ENCODE results near the gene SPC25.

SPC25 gene

DNA sequence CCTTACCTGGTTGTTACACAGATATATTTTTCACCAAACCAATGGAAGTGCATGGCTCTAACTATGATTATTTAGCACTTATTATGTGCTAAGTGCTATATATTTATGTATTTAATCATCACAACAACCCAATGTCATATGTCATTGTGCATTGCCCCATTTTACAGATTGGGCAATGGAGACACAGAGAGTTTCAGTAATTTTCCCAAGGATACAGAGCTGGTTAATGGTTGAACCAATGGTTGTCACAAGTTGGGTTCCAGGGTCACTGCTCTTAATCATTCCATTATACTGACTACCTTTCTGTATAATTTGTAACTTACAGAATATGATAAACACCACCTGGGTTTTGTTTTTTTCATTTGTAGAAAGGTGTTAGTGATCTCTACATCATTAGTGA, 58.6 kb downstream of the SPC25 start:
- DNase-seq = no peak

DNA sequence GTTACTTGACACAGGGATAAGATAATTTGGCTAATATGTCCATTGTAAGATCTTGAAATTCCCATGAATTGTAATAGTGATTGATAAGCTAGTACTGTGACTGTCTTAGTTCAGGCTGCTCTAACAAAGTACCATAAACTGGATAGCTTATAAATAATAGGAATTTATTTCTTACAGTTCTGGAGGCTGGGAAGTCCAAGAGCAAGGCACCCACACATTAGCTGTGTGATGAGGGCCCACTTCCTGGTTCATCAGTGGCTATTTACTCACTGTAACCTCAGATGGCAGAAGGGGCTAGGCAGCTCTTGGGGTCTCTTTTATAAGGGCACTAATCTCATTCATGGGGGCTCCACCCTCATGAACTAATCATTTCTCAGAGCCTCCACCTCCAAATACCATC, 59.3 kb downstream of the SPC25 start:
- no peak for DNase-seq

DNA sequence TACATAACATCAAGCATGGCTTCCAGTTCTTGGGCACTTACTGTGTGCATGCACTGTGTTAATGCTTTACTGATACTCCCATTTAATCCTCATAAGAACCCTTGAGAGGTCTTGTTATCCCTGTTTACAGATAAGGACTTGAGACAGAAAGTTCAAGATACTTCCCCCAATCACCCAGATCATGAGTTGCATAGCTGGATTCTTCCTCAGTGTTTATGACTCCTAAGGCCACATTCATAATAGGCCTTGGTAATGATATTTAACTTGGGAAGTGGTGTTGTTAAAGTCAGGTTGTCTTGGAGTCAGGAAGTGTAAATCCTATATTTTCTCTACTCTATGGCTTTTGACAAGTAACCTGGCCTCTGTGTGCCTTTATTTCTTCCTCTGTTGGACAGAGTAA, 65.1 kb downstream of the SPC25 start:
- no peak for DNase-seq

DNA sequence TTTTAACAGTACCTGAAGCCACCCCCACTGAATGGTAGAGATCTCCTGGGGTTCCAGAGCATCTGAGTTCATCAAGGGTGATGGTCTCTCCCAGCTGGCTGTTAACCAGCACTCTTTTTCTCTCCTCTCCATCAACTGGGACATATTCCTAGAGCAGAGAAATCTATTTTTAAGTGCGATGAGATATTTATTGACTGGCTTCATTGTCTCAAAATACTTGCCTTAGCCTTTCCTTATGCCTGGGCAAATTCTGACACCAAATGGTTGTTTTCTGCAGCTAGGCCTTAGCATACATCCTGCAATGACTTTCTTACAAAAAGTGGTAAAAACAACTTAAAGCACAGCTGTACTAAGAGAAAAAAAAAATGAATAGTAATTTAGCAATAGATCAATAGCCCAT, 68.2 kb downstream of the SPC25 start:
- no peak for DNase-seq

DNA sequence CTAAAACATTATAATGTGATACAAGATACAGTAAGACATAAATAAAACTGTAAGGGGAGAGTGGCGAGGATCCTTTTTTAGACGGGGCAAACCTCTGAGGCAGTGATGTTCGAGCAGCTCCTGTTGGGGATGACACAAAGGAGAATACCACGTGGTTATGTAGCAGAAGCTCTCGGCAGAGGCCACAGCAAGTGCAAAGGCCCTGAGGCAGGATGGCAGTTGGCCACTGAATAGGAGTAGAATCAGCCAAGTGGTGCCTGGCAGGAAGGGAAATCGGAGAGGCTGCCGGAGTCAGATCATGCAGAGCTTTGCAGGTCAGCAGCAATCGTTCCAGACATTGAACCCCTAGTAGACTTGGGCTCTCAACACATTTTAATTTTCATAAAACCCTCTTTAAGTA, 68.7 kb downstream of the SPC25 start:
- DNase-seq = no peak

Data from amniotic stem cell (primary cell).